Ishikawa (cell line): Measurements from ENCODE around the gene DMKN.

Source experiments
- CEBPB ChIP-seq: IDR thresholded peaks from 2 replicates; pipeline ENCODE4 v1.6.1; 2012
- EGR1 ChIP-seq: IDR thresholded peaks from 2 replicates; pipeline ENCODE4 v1.6.1; 2012
- EP300 ChIP-seq: IDR thresholded peaks from 2 replicates; pipeline ENCODE4 v1.6.1; 2012; ENCODE audit warnings: borderline replicate concordance
- FOXM1 ChIP-seq: IDR thresholded peaks from 2 replicates; pipeline ENCODE4 v1.6.1; 2012; ENCODE audit warnings: low read depth, borderline replicate concordance
- NFIC ChIP-seq: IDR thresholded peaks from 2 replicates; pipeline ENCODE4 v1.6.1; 2012
- RAD21 ChIP-seq: IDR thresholded peaks from 2 replicates; pipeline ENCODE4 v1.6.1; 2012; ENCODE audit warnings: low read depth
- TAF1 ChIP-seq: IDR thresholded peaks from 2 replicates; pipeline ENCODE4 v1.6.1; 2012; ENCODE audit warnings: low read depth, mild to moderate bottlenecking
- TCF12 ChIP-seq: IDR thresholded peaks from 2 replicates; pipeline ENCODE4 v1.6.1; 2012; ENCODE audit warnings: low read depth
- TEAD4 ChIP-seq: IDR thresholded peaks from 2 replicates; pipeline ENCODE4 v1.6.1; 2012
- YY1 ChIP-seq: IDR thresholded peaks from 2 replicates; pipeline ENCODE4 v1.6.1; 2012; ENCODE audit warnings: low read depth
- ZBTB7A ChIP-seq: IDR thresholded peaks from 2 replicates; pipeline ENCODE4 v1.6.1; 2012; ENCODE audit warnings: low read depth
- TF ChIP-seq, protein P1 (sequence below): IDR thresholded peaks from 2 replicates; pipeline ENCODE4 v1.6.1; 2012
- TF ChIP-seq, protein P2 (sequence below): IDR thresholded peaks from 2 replicates; pipeline ENCODE4 v1.6.1; 2012; ENCODE audit warnings: low read depth, mild to moderate bottlenecking
- TF ChIP-seq, protein P3 (sequence below): IDR thresholded peaks from 2 replicates; pipeline ENCODE4 v1.6.1; 2012

The DMKN gene

DNA sequence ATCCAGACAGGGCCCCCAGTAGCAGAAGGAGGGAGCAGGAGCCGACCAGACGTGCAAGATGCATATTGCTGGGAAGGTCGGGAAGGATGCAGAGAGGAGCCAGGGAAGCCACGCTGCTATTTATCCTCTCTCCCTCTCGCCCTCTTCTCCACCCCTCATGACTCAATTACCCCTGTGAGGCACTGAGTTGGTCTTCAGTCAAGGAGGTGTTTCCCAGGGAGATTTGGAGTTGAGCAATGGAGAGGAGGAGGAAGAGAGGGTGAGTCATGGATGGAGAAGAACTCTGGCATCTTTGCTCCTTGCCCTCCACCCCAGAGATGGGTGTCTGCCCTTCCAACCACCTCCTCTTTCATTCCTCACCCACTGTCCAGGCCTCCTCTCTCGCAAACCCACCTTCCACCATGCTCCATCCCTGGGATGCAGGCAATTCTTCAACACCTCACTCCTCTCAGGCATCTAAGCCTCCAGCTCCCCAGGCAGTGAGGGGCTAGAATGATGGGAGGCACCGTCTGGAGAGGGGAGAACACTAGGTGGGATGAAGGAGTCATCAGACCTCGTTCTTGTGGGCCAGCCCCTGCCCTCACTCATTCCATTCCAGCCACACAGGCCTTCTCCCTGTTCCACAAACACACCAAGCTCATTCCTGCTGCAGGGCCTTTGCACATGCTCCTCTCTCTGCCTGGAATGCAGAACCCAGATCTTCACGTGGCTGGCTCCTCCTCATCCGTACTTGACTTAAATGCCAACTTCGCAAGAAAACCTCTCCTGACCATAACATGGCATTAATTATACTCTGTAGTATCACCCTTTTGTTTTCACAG, 15.0 kb upstream of the DMKN start, which contains the start of gene SBSN:
SBSN (minus strand) TSS at position 94 of the 821 bp plus-strand sequence; CDS start at position 64, 30 bp downstream.
- TF ChIP-seq, protein P1, sequence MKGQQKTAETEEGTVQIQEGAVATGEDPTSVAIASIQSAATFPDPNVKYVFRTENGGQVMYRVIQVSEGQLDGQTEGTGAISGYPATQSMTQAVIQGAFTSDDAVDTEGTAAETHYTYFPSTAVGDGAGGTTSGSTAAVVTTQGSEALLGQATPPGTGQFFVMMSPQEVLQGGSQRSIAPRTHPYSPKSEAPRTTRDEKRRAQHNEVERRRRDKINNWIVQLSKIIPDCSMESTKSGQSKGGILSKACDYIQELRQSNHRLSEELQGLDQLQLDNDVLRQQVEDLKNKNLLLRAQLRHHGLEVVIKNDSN: no peak
- TF ChIP-seq CEBPB: no peak
- no peak for TF ChIP-seq TCF12
- TF ChIP-seq EGR1: no peak

DNA sequence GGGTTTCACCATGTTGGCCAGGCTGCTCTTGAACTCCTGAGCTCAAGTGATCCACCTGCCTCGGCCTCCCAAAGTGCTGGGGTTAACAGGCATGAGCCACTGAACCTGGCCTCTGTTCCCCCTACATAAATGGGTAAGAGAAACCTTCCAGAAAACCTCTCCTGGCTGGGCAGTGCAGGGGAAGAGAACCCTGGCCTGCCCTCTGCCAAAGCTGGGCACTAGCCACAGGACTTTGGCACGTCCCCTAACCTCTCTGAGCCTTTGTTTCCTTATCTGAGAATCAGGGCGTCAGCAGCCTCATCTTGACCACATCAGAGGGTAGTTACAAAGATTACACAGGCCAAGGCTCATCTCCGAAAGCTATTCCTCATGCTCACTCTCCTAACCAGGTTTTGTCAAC, 12.4 kb upstream of the DMKN start:
- TF ChIP-seq TCF12: no peak
- TF ChIP-seq TAF1: no peak
- TF ChIP-seq, protein P2, sequence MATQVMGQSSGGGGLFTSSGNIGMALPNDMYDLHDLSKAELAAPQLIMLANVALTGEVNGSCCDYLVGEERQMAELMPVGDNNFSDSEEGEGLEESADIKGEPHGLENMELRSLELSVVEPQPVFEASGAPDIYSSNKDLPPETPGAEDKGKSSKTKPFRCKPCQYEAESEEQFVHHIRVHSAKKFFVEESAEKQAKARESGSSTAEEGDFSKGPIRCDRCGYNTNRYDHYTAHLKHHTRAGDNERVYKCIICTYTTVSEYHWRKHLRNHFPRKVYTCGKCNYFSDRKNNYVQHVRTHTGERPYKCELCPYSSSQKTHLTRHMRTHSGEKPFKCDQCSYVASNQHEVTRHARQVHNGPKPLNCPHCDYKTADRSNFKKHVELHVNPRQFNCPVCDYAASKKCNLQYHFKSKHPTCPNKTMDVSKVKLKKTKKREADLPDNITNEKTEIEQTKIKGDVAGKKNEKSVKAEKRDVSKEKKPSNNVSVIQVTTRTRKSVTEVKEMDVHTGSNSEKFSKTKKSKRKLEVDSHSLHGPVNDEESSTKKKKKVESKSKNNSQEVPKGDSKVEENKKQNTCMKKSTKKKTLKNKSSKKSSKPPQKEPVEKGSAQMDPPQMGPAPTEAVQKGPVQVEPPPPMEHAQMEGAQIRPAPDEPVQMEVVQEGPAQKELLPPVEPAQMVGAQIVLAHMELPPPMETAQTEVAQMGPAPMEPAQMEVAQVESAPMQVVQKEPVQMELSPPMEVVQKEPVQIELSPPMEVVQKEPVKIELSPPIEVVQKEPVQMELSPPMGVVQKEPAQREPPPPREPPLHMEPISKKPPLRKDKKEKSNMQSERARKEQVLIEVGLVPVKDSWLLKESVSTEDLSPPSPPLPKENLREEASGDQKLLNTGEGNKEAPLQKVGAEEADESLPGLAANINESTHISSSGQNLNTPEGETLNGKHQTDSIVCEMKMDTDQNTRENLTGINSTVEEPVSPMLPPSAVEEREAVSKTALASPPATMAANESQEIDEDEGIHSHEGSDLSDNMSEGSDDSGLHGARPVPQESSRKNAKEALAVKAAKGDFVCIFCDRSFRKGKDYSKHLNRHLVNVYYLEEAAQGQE: no peak
- no peak for TF ChIP-seq NFIC
- TF ChIP-seq TEAD4: no peak
- TF ChIP-seq RAD21: no peak
- TF ChIP-seq EP300: no peak
- TF ChIP-seq CEBPB: no peak
- TF ChIP-seq, protein P1: no peak
- TF ChIP-seq ZBTB7A: no peak

DNA sequence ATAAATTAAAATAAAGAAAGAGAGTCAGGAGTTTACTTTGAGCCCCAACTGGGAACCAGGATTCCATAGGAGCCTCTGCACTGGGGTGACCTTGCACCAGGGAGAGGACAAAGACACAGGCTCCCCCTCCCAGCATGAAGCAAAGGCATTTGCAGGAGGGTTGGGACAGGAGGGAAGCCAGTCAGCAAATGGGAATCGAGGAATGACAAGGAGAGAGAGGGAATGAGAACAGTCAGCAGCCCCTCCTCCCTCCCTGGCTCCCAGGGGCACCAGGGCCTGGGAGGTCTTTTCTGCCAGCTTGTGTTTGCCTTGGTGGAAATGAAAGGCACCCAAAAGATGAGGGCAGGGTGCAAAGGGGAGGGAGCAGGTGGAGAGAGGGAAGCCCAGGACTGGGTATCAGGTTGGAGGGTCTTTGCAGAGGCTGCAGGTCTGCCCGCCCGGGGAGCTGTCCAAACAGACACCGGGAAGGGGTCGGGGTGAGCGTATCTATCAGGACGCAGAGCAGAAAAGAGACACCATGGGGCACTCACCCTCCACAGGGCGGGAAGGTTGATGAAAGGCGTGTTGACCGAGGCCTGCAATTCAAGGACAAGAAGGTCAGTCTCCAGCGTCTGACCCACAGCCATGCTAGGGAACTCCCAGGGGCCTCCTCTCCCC, 10.9 kb upstream of the DMKN start:
- TF ChIP-seq FOXM1: no peak
- TF ChIP-seq EP300: no peak
- TF ChIP-seq, protein P2: peak; percentile 19; the same call in 1 of the 2 replicates
- TF ChIP-seq, protein P3, sequence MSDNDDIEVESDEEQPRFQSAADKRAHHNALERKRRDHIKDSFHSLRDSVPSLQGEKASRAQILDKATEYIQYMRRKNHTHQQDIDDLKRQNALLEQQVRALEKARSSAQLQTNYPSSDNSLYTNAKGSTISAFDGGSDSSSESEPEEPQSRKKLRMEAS: no peak
- TF ChIP-seq TEAD4: no peak
- no peak for TF ChIP-seq YY1
- no peak for TF ChIP-seq ZBTB7A
- no peak for TF ChIP-seq RAD21
- TF ChIP-seq TAF1: no peak

DNA sequence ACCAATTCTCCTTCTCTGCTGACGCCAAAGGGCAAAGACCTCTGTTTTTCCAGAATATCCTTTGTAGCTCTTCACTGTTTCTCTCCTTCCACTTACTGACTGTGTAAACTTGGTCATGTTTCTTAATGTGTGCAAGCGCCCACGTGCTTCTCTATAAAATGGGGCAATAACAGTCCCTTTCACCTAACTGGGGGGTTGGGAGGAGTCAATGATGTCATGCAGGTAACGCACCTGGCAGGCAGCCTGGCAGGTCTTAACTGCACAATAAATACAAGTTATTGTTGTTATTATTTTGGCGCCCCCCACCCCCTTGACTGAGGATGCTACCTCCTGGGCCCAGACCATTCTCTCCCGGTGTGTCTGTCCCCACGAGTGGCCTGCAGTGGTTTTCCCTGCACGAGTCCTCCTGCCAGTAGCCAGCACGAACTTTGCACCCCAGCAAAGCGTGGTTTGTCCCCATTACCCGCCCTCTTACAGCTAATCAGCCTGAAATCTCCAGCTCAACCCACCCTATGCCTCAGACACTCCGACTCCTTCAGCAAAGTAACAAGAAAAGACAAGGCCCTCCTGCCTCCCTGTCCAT, 9.4 kb upstream of the DMKN start:
- TF ChIP-seq NFIC (no peak), EP300 (no peak), ZBTB7A (no peak), FOXM1 (no peak), TAF1 (no peak), CEBPB (no peak), YY1 (no peak)

DNA sequence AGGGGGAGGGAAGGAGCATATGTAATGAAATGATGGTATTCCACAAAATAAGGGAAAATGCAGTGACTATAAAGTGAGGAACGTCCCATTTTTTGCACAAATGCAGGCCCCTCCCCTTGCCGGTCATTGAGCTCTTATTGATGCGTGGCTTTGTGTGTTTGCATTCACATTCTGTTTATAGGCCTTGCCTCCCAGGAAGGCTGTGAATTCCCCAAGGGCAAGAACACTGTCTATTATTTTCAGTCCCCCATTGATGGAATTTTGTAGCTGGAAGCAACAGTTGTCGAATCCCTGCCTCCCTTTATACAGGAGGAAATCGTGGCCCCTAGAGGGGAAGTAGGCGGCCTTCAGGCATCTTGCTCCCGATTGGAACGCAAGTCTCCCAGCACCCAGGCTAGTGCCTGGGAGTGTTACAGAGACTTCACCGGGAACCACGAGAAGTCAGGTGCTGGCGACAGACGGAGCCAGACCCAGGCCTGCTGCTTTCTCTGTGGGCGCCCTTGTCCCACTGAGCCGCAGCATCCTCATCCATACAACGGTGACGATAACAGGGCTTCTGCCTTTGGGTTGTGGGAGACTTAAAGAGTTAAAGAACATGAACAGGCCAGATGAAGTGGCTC, 7.8 kb upstream of the DMKN start:
- TF ChIP-seq CEBPB: no peak
- no peak for TF ChIP-seq NFIC
- TF ChIP-seq EP300: no peak
- TF ChIP-seq RAD21: no peak
- TF ChIP-seq TEAD4: no peak
- TF ChIP-seq EGR1: no peak
- TF ChIP-seq, protein P3: no peak
- TF ChIP-seq, protein P2: no peak
- TF ChIP-seq TAF1: no peak
